GM23338 (cell line): ENCODE data around the gene SLC23A1. TPM values are rescaled to one million over a fixed set of nuclear protein-coding genes. Genes with fewer than 3 reads are reported as not detected.

Experiments used
- ATAC-seq: fragments of 200-7000 bp; cut with Tn5 transposase; 3 replicates; pipeline ENCODE4 v1.9.1; 2020
- DNase-seq: peaks from one replicate; pipeline ENCODE4 v3.0.0-alpha.2; 2015; ENCODE audit warnings: low spot score
- H2AFZ ChIP-seq: fragments of 200-600 bp; sonication (generic); 2 replicates; pipeline ENCODE4 v1.8.0; 2016; ENCODE audit warnings: antibody characterized with exemption, mild to moderate bottlenecking, moderate library complexity
- H3F3A ChIP-seq: fragments of 200-600 bp; sonication (generic); replicated peaks from 2 replicates; pipeline ENCODE4 v1.8.0; 2017; ENCODE audit warnings: antibody characterized with exemption, mixed run types, low read depth
- H3K27ac ChIP-seq: fragments of 200-600 bp; sonication (generic); 2 replicates; pipeline ENCODE4 v1.6.1; 2016; ENCODE audit warnings: low read depth
- H3K27me3 ChIP-seq: fragments of 200-600 bp; sonication (generic); 2 replicates; pipeline ENCODE4 v1.8.0; 2016; ENCODE audit warnings: mild to moderate bottlenecking, mixed run types, moderate library complexity; ENCODE audit not compliant: insufficient read depth
- H3K36me3 ChIP-seq: fragments of 200-600 bp; sonication (generic); 2 replicates; pipeline ENCODE4 v1.8.0; 2016; ENCODE audit warnings: mild to moderate bottlenecking; ENCODE audit not compliant: insufficient read depth
- H3K4me1 ChIP-seq: fragments of 200-600 bp; sonication (generic); 2 replicates; pipeline ENCODE4 v1.8.0; 2016; ENCODE audit warnings: mild to moderate bottlenecking, moderate library complexity; ENCODE audit not compliant: insufficient read depth
- H3K4me2 ChIP-seq: fragments of 200-600 bp; sonication (generic); 2 replicates; pipeline ENCODE4 v1.7.1; 2017; ENCODE audit warnings: mixed run types
- H3K4me3 ChIP-seq: fragments of 200-600 bp; sonication (generic); 2 replicates; pipeline ENCODE4 v1.6.1; 2016; ENCODE audit warnings: mixed run types
- H3K79me2 ChIP-seq: fragments of 200-600 bp; sonication (generic); replicated peaks from 2 replicates; pipeline ENCODE4 v1.8.0; 2017; ENCODE audit warnings: mild to moderate bottlenecking; ENCODE audit not compliant: insufficient read depth
- H3K9me2 ChIP-seq: fragments of 200-600 bp; sonication (generic); 2 replicates; pipeline ENCODE4 v1.8.0; 2017; ENCODE audit not compliant: insufficient read depth
- H4K20me1 ChIP-seq: fragments of 200-600 bp; sonication (generic); replicated peaks from 2 replicates; pipeline ENCODE4 v1.8.0; 2017; ENCODE audit warnings: mild to moderate bottlenecking; ENCODE audit not compliant: insufficient read depth
- H3K27ac Mint-ChIP-seq: 2 replicates; pipeline ENCODE4 v1.8.0; 2020; ENCODE audit warnings: inconsistent platforms, mild to moderate bottlenecking, moderate library complexity, mixed read lengths
- H3K27me3 Mint-ChIP-seq: 3 replicates; pipeline ENCODE4 v1.8.0; 2022; ENCODE audit warnings: low read depth, mild to moderate bottlenecking, moderate library complexity, mixed read lengths, inconsistent platforms; ENCODE audit not compliant: insufficient read depth, poor library complexity
- H3K36me3 Mint-ChIP-seq: 3 replicates; pipeline ENCODE4 v1.8.0; 2021; ENCODE audit warnings: low read depth, mild to moderate bottlenecking, inconsistent platforms, moderate library complexity, mixed read lengths
- H3K4me1 Mint-ChIP-seq: 3 replicates; pipeline ENCODE4 v1.8.0; 2020; ENCODE audit warnings: mild to moderate bottlenecking, inconsistent platforms, mixed read lengths
- H3K4me3 Mint-ChIP-seq: 3 replicates; pipeline ENCODE4 v1.8.0; 2021; ENCODE audit warnings: moderate library complexity, mild to moderate bottlenecking, inconsistent platforms, mixed read lengths
- H3K9me3 Mint-ChIP-seq: 3 replicates; pipeline ENCODE4 v1.8.0; 2020; ENCODE audit warnings: moderate library complexity, mild to moderate bottlenecking, inconsistent platforms, mixed read lengths
- CTCF ChIP-seq, 2 experiments: fragments of 200-600 bp in 1 of 2; sonication (generic) in 1 of 2; conservative IDR thresholded peaks; 2 replicates each; pipeline versions ENCODE4 v1.5.1 to v1.6.1; 2016 to 2017; ENCODE audit warnings: antibody characterized with exemption in 2 of 2, low read depth in 2 of 2, mild to moderate bottlenecking in 2 of 2, moderate library complexity in 1 of 2
- ETS1 ChIP-seq: IDR thresholded peaks from 2 replicates; pipeline ENCODE4 v1.6.1; 2016; ENCODE audit warnings: antibody characterized with exemption
- EZH2 ChIP-seq: fragments of 200-600 bp; sonication (generic); IDR thresholded peaks from one replicate; pipeline ENCODE4 v1.8.0; 2017; ENCODE audit warnings: antibody characterized with exemption, mild to moderate bottlenecking, low read depth; ENCODE audit not compliant: unreplicated experiment
- EZH2phosphoT487 ChIP-seq: fragments of 200-600 bp; sonication (generic); IDR thresholded peaks from one replicate; pipeline ENCODE4 v1.8.1; 2018; ENCODE audit warnings: antibody characterized with exemption; ENCODE audit not compliant: unreplicated experiment
- NANOG ChIP-seq: IDR thresholded peaks from 2 replicates; pipeline ENCODE4 v1.6.1; 2016; ENCODE audit warnings: antibody characterized with exemption, borderline replicate concordance
- POLR2AphosphoS5 ChIP-seq: IDR thresholded peaks from 2 replicates; pipeline ENCODE4 v1.6.1; 2016; ENCODE audit warnings: antibody characterized with exemption, low read depth
- REST ChIP-seq: IDR thresholded peaks from one replicate; pipeline ENCODE4 v1.6.1; 2018; ENCODE audit warnings: antibody characterized with exemption; ENCODE audit not compliant: unreplicated experiment
- polyA plus RNA-seq: library from polyadenylated mRNA; unstranded; fragments of >200 nt; fragmentation: Nextera tagmentation; extraction: Ambion mirVana; gene quantifications from 2 replicates; pipeline ENCODE4 v1.2.1, GENCODE V29; 2016
- total RNA-seq: library from RNA; depleted of rRNA; stranded (reverse); fragments of >200 nt; shearing (Covaris generic); gene quantifications from 2 replicates; pipeline ENCODE4 v1.2.3, GENCODE V29; 2014

The SLC23A1 gene
- total and polyA plus RNA-seq, 2 experiments from 2014 or later, result 0.29 TPM; not detected in 1

- no peak for TF ChIP-seq REST
- no peak for TF ChIP-seq POLR2AphosphoS5
- no peak for TF ChIP-seq ETS1
Observed at GRCh38 chr5:139395844-139396640, 12.9 kb upstream of the SLC23A1 start (continued).

GRCh38 chr5:139394654-139395566 lies 11.8 kb upstream of the SLC23A1 start, which contains the start of gene PROB1:
Gene PROB1 (minus strand): TSS chr5:139395104. CDS start chr5:139395081, 23 bp downstream.
- H3K27ac Mint-ChIP-seq, result no peak within 1 kb of the TSS
- ATAC-seq (peak; percentile 8), DNase-seq (peak; percentile 63)
- H3K9me3 Mint-ChIP-seq, result no peaks in the 10 kb centered on the region
- H3F3A ChIP-seq, result peaks cover 25% of the 10 kb centered on the region
- H4K20me1 ChIP-seq, result no peaks in the 10 kb centered on the region
- peaks cover 13% of the 10 kb centered on the region for H3K36me3 Mint-ChIP-seq
- no peak for TF ChIP-seq EZH2phosphoT487
- peak; percentile 17 for TF ChIP-seq POLR2AphosphoS5
- no peaks in the 10 kb centered on the region for H3K9me2 ChIP-seq
- peaks cover 4% of the 10 kb centered on the region; the same call in 1 of the 2 replicates for H3K4me1 ChIP-seq
- H3K27me3 Mint-ChIP-seq, result peaks cover 46% of the 10 kb centered on the region
- H2AFZ ChIP-seq, result peak within 1 kb of the TSS; percentile 98
- no peaks in the 10 kb centered on the region for H3K36me3 ChIP-seq
- H3K27me3 ChIP-seq, result peaks cover 44% of the 10 kb centered on the region
- H3K79me2 ChIP-seq, result no peaks in the 10 kb centered on the region
- H3K4me3 ChIP-seq, result peak within 1 kb of the TSS; percentile 81
- H3K27ac ChIP-seq, result no peak within 1 kb of the TSS
- peak within 1 kb of the TSS; percentile 96 for H3K4me2 ChIP-seq
- H3K4me1 Mint-ChIP-seq, result peaks cover 23% of the 10 kb centered on the region
- H3K4me3 Mint-ChIP-seq, result peak within 1 kb of the TSS; percentile 86

GRCh38 chr5:139394123-139394653 lies 11.1 kb upstream of the SLC23A1 start:
- no peak overlapping the region for H3K27ac ChIP-seq
- H3K36me3 Mint-ChIP-seq, result peaks cover 6% of the 10 kb centered on the region
- H3K79me2 ChIP-seq, result no peaks in the 10 kb centered on the region
- peak overlapping the region; percentile 98 for H2AFZ ChIP-seq
- H3K4me1 ChIP-seq, result peaks cover 4% of the 10 kb centered on the region; the same call in 1 of the 2 replicates
- H3K27me3 ChIP-seq, result peaks cover 44% of the 10 kb centered on the region
- no peaks in the 10 kb centered on the region for H4K20me1 ChIP-seq
- H3K27me3 Mint-ChIP-seq, result peaks cover 49% of the 10 kb centered on the region
- H3F3A ChIP-seq, result peaks cover 25% of the 10 kb centered on the region
- DNase-seq (peak; percentile 84), ATAC-seq (peak; percentile 27)
- H3K9me3 Mint-ChIP-seq, result no peaks in the 10 kb centered on the region
- peak overlapping the region; percentile 96 for H3K4me2 ChIP-seq
- H3K27ac Mint-ChIP-seq, result no peak overlapping the region
- H3K4me1 Mint-ChIP-seq, result peaks cover 27% of the 10 kb centered on the region
- no peaks in the 10 kb centered on the region for H3K9me2 ChIP-seq
- H3K4me3 Mint-ChIP-seq, result peak overlapping the region; percentile 86
- no peaks in the 10 kb centered on the region for H3K36me3 ChIP-seq
- H3K4me3 ChIP-seq, result peak overlapping the region; percentile 81
- TF ChIP-seq NANOG (no peak), EZH2 (peak; percentile 28), ETS1 (no peak), CTCF (conservative IDR thresholded peaks at IDR 0.05; ENCODE audit: low read depth in 2 of 2) (peak; percentile 51 to 68)
